Endothelial cell (in vitro differentiated cells): ENCODE results near the gene ITLN1. TPM values are rescaled to one million over a fixed set of nuclear protein-coding genes. Genes with fewer than 3 reads are reported as not detected.

Source experiments
- DNase-seq: peaks from one replicate; pipeline ENCODE4 v3.0.0; 2021; ENCODE audit warnings: low spot score
- H3K27ac Mint-ChIP-seq: one replicate; pipeline ENCODE4 v1.8.0; 2021; ENCODE audit warnings: mixed read lengths, inconsistent platforms; ENCODE audit not compliant: unreplicated experiment
- H3K27me3 Mint-ChIP-seq: one replicate; pipeline ENCODE4 v1.8.0; 2021; ENCODE audit warnings: mild to moderate bottlenecking, moderate library complexity, mixed read lengths, inconsistent platforms; ENCODE audit not compliant: unreplicated experiment
- H3K36me3 Mint-ChIP-seq: one replicate; pipeline ENCODE4 v1.8.0; 2021; ENCODE audit warnings: mild to moderate bottlenecking, low read depth, mixed read lengths, inconsistent platforms; ENCODE audit not compliant: unreplicated experiment
- H3K4me1 Mint-ChIP-seq: one replicate; pipeline ENCODE4 v1.8.0; 2021; ENCODE audit warnings: mild to moderate bottlenecking, mixed read lengths, inconsistent platforms; ENCODE audit not compliant: unreplicated experiment
- H3K4me3 Mint-ChIP-seq: one replicate; pipeline ENCODE4 v1.8.0; 2021; ENCODE audit warnings: mild to moderate bottlenecking, mixed read lengths, inconsistent platforms; ENCODE audit not compliant: unreplicated experiment
- H3K9me3 Mint-ChIP-seq: one replicate; pipeline ENCODE4 v1.8.0; 2021; ENCODE audit warnings: mixed read lengths, inconsistent platforms; ENCODE audit not compliant: unreplicated experiment
- CTCF ChIP-seq: fragments of 200-600 bp; sonication (generic); IDR thresholded peaks from one replicate; pipeline ENCODE4 v1.5.0; 2021; ENCODE audit warnings: antibody characterized with exemption; ENCODE audit not compliant: unreplicated experiment
- total RNA-seq: library from RNA; stranded (reverse); fragmentation: NEBNext Ultra II Directional; extraction: Animal tissue kit (Norgen Biotek cat#: 25700); gene quantifications from one replicate; pipeline ENCODE4 v1.2.1, GENCODE V29; 2021; ENCODE audit not compliant: unreplicated experiment

Gene ITLN1
- total RNA-seq, 1 donor from 2014 or later, result not detected

- Mint-ChIP-seq H3K4me3 (no peak overlapping the region), H3K27me3 (peaks cover 2% of the 10 kb centered on the region), H3K27ac (peak overlapping the region; percentile 52), H3K36me3 (no peaks in the 10 kb centered on the region), H3K9me3 (no peaks in the 10 kb centered on the region), H3K4me1 (peaks cover 21% of the 10 kb centered on the region)
- DNase-seq, result no peak
- no peak for TF ChIP-seq CTCF
Measured at GRCh38 chr1:160860840-160861505, 24.0 kb downstream of the ITLN1 start.

GRCh38 chr1:160859166-160859565, 25.8 kb downstream of the ITLN1 start:
- Mint-ChIP-seq H3K27ac (no peak overlapping the region), H3K4me1 (peaks cover 18% of the 10 kb centered on the region), H3K36me3 (no peaks in the 10 kb centered on the region), H3K9me3 (no peaks in the 10 kb centered on the region), H3K4me3 (no peak overlapping the region), H3K27me3 (peaks cover 2% of the 10 kb centered on the region)
- DNase-seq, result no peak
- TF ChIP-seq CTCF, result no peak

- no peak for TF ChIP-seq CTCF
- Mint-ChIP-seq H3K9me3 (no peaks in the 10 kb centered on the region), H3K27ac (no peak overlapping the region), H3K4me3 (no peak overlapping the region), H3K27me3 (peaks cover 2% of the 10 kb centered on the region), H3K4me1 (peaks cover 11% of the 10 kb centered on the region), H3K36me3 (no peaks in the 10 kb centered on the region)
- no peak for DNase-seq
Measured at GRCh38 chr1:160858507-160858906, 26.5 kb downstream of the ITLN1 start.

GRCh38 chr1:160858097-160858496, 26.9 kb downstream of the ITLN1 start:
- no peak for TF ChIP-seq CTCF
- H3K4me3 Mint-ChIP-seq, result no peak overlapping the region
- H3K9me3 Mint-ChIP-seq, result no peaks in the 10 kb centered on the region

GRCh38 chr1:160855181-160855981, 29.6 kb downstream of the ITLN1 start:
- Mint-ChIP-seq H3K4me1 (no peaks in the 10 kb centered on the region), H3K4me3 (no peak overlapping the region), H3K27ac (no peak overlapping the region), H3K27me3 (no peaks in the 10 kb centered on the region), H3K36me3 (no peaks in the 10 kb centered on the region), H3K9me3 (no peaks in the 10 kb centered on the region)
- DNase-seq, result no peak
- TF ChIP-seq CTCF, result no peak

More at GRCh38 chr1:160858097-160858496, 26.9 kb downstream of the ITLN1 start:
- Mint-ChIP-seq H3K27me3 (peaks cover 2% of the 10 kb centered on the region), H3K27ac (no peak overlapping the region), H3K36me3 (no peaks in the 10 kb centered on the region), H3K4me1 (peaks cover 10% of the 10 kb centered on the region)
- no peak for DNase-seq
